ENCODE data around the gene CKM.

DNA sequence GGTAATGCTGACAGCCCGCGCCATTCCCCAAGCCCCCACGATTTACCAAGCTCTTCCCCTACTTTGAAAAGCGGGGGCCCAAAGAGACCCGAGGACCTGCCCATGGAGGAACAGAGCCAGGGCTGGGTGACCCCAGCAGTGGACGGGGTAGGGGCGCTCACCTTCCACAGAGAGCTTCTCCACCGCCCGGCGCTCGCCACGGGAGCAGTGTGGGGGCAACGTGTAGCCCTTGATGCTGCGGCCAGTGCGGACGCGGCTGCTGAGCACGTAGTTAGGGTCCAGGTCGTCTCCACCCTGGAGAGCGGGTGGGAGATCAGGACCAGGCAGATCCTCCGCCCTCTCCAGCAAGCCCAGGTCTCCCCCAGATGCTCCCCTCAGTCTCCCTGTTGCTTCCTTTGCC, 7.4 kb downstream of the CKM start:
- TF ChIP-seq CTCF (IDR thresholded peaks at IDR 0.05; ENCODE audit: insufficient read depth, low read length), result no peak
- TF ChIP-seq POLR2AphosphoS5 (IDR thresholded peaks at IDR 0.05; ENCODE audit: low read depth), result no peak
